Medulla oblongata (tissue), 1 donor: ENCODE measurements around the gene MPND.
A peak's percentile ranks its signal among the peaks of the same experiment; 100 is the strongest.

ENCODE experiments used
- DNase-seq: peaks from one replicate; pipeline ENCODE4 v3.0.0-alpha.2; 2015; ENCODE audit errors: extremely low spot score

The MPND gene

DNA sequence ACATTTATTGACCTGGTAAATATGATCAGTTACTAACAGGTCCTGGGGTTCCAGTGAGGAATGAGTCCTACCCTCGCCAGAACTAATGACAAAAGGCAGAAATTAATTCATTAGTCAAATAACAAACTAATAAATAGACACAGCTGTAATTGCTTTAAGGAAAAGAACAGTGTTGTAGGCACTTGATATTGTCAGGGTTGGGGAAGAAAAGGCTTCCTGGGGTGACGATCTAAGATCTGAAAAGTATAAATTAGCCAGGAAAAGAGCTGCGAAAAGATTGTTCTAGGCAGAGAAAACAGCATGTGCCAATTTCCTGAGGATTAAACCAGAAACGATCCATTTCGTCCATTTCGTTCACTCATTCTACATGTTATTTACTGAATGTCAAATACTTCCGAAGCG, 58.4 kb downstream of the MPND start:
- DNase-seq = no peak

DNA sequence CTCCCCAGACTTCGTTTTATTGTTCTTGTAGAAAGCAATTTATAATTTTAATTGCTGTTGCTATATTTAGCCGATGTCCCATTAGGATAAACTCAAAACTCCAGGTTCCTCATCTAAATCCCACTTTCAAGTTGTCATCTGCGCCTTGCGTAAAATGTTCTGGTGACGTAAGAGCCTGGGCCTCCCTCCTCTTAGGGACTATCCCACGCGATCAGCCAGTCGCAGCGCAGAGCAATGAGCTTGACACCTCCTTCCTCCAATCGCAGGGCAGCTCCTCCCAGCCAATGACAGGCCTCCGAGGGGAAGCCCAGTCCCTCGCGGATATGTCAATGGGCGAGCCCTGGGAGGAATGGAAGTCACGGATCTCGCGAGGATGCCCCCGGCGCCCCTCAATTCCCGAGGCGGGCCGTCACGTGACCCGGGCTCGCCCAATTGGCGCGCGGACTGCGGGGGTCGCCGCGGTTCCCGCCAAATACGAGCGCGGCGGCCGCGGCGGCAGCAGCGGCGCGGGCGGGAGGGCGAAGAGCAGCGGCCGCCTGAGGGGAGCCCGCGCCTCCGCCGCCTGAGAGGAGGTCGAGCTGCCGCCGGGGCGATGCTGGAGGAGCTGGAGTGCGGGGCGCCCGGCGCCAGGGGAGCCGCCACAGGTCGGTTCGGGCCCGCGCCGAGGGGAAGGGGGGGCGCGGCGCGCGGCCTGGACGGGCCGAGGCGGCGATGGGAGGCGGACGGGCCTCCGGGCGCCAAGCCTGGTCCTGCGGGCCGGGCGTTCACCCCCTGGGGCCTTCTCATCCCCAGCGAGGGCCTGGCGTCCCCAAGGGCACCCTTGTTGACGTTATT, 59.0 kb downstream of the MPND start, which contains the start of gene CHAF1A:
Gene CHAF1A, plus strand, starts transcription at position 470 of the 834 bp plus-strand sequence. Its CDS starts 123 bp downstream, at position 593.
- peak; percentile 100 for DNase-seq

- DNase-seq = no peak
Observed at GRCh38 chr19:4403005-4403761, 59.8 kb downstream of the MPND start.

GRCh38 chr19:4405977-4406376, 62.6 kb downstream of the MPND start:
- no peak for DNase-seq

GRCh38 chr19:4406626-4407025, 63.3 kb downstream of the MPND start:
- no peak for DNase-seq

- DNase-seq = no peak
Observed at GRCh38 chr19:4409123-4409933, 66.0 kb downstream of the MPND start.
